GM12891 (cell line): ENCODE results near the gene HOXC4.

Experiments used
- PAX5 ChIP-seq: IDR thresholded peaks from 2 replicates; pipeline ENCODE4 v1.6.1; 2011; ENCODE audit warnings: low read length, moderate library complexity, mild to moderate bottlenecking; ENCODE audit not compliant: insufficient read depth, severe bottlenecking
- POLR2A ChIP-seq: IDR thresholded peaks from 2 replicates; pipeline ENCODE4 v1.6.1; 2011; ENCODE audit warnings: low read depth, low read length, control low read depth
- POLR2AphosphoS5 ChIP-seq: IDR thresholded peaks from 2 replicates; pipeline ENCODE4 v1.6.1; 2011; ENCODE audit warnings: low read depth, low read length, control low read depth
- POU2F2 ChIP-seq: IDR thresholded peaks from 2 replicates; pipeline ENCODE4 v1.6.1; 2011; ENCODE audit warnings: low read depth, mild to moderate bottlenecking, control low read depth, low read length, moderate library complexity
- SPI1 ChIP-seq: IDR thresholded peaks from 2 replicates; pipeline ENCODE4 v1.6.1; 2011; ENCODE audit warnings: low read depth, low read length, control low read depth
- TAF1 ChIP-seq: IDR thresholded peaks from 2 replicates; pipeline ENCODE4 v1.6.1; 2011; ENCODE audit warnings: low read depth, low read length, control low read depth

- no peak for TF ChIP-seq POLR2AphosphoS5
- no peak for TF ChIP-seq TAF1
- no peak for TF ChIP-seq POLR2A
- no peak for TF ChIP-seq POU2F2
- TF ChIP-seq PAX5, result no peak
- no peak for TF ChIP-seq SPI1
Measured at GRCh38 chr12:54056110-54056509, 2.5 kb downstream of the HOXC4 start.
